ENCODE results near the gene WNT1.

DNA sequence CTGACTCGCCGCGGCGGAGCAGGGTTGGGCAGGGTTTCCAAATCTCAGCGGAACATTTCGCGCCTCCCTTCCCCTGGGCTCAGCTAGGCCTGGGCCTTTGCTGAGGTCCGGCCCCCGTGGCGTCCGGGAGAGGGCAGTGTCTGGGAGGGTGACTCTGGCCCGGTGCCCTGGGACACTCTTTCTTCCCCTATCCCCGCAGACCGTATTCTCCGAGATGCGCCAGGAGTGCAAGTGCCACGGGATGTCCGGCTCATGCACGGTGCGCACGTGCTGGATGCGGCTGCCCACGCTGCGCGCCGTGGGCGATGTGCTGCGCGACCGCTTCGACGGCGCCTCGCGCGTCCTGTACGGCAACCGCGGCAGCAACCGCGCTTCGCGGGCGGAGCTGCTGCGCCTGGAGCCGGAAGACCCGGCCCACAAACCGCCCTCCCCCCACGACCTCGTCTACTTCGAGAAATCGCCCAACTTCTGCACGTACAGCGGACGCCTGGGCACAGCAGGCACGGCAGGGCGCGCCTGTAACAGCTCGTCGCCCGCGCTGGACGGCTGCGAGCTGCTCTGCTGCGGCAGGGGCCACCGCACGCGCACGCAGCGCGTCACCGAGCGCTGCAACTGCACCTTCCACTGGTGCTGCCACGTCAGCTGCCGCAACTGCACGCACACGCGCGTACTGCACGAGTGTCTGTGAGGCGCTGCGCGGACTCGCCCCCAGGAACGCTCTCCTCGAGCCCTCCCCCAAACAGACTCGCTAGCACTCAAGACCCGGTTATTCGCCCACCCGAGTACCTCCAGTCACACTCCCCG is 3.0 kb downstream of the WNT1 start:
- TF ChIP-seq CTCF (IDR thresholded peaks at IDR 0.05) (no peak), EP300 (IDR thresholded peaks at IDR 0.05) (no peak), POLR2AphosphoS5 (IDR thresholded peaks at IDR 0.05) (no peak)
